Activated CD4-positive, alpha-beta T cell treated with anti-CD3 and anti-CD28 coated beads for 1 hour (primary cell): ENCODE data around the gene TAS2R7.
"Not testable (repeated sequence)": the region's sequence is repeated elsewhere in the genome, so short reads cannot be mapped to it uniquely, and the experiment has no call there.

Source experiments
- DNase-seq: peaks from one replicate; pipeline ENCODE4 v3.0.0-alpha.2; 2020

TAS2R7 gene

GRCh38 chr12:10802587-10802986, at the start of gene TAS2R7:
Gene TAS2R7 (minus strand): TSS chr12:10802627. CDS start chr12:10802570, 57 bp downstream.
- no peak for DNase-seq

- no peak for DNase-seq
Measured at GRCh38 chr12:10851243-10851858, 48.9 kb upstream of the TAS2R7 start.

DNA sequence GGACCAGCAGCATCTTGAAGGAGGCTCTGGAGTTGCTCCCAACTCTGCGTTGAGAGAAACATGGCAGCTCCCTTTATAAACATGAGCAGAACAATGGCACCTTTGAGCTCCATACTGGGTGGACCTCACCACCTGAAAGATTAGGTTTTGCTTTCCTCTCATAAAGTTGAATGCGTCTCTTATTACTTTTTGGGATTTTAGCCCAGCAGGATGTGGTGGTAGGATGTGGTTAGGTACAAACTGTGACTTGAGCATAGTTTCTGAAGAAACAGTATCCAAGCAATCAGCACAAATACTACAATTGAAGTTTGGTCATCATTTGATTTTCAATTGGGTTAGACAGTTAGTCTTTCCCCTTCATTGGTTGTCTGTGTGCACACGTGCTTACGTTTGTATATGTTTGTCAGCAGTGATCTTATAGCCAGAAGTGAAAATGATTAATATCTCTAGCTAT, 47.0 kb upstream of the TAS2R7 start, which contains the start of gene PRR4:
PRR4 (minus strand) TSS at position 51 of the 454 bp plus-strand sequence; CDS start at position 13, 38 bp downstream.
- DNase-seq, result no peak

- DNase-seq, result no peak
Measured at GRCh38 chr12:10847744-10848143, 45.3 kb upstream of the TAS2R7 start.

- DNase-seq, result no peak
Measured at GRCh38 chr12:10842862-10843261, 40.4 kb upstream of the TAS2R7 start.

GRCh38 chr12:10838461-10838860, 36.0 kb upstream of the TAS2R7 start:
- no peak for DNase-seq

DNA sequence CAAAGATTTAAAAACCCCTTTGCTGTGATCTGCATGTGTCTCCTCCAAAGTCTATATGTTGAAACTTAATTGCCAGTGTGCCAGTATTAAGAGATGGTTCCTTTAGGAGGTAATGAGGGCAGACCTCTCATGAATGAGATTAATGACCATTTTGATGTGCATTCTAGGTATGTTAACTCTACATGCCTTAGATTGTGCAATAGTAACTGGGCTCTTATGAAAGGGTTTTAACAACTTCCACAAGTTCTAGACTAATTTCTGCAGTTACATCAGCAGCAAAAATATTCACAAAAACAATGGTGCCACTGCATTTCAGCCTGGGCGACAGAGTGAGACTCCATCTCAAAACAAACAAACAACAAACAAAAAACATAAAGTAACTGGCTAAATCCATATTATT, 27.6 kb upstream of the TAS2R7 start:
- DNase-seq, result no peak

- DNase-seq, result no peak
Measured at GRCh38 chr12:10826258-10826657, 23.8 kb upstream of the TAS2R7 start, which contains the start of gene TAS2R10. Gene TAS2R10 (minus strand): TSS chr12:10826358. CDS start chr12:10826269, 89 bp downstream.

DNA sequence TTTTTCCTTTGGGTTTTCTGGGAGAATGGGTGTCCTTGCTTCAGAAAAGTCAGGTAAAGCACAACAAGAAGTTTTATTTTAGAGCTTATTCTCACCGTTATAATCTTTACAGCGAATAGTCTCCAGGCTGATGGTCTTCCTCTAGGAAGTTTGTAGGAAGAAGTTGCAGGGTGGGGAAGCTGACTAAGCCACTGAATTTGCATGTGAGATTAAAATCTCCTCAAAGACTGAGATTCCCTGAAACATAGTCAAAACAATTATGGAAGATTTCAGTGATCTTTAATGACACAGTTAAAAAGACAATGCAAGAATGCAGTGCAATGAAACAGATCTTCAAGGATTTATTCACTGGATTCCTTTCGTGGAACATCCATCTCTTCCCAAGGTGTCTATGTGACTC, 22.5 kb upstream of the TAS2R7 start:
- DNase-seq, result no peak

DNA sequence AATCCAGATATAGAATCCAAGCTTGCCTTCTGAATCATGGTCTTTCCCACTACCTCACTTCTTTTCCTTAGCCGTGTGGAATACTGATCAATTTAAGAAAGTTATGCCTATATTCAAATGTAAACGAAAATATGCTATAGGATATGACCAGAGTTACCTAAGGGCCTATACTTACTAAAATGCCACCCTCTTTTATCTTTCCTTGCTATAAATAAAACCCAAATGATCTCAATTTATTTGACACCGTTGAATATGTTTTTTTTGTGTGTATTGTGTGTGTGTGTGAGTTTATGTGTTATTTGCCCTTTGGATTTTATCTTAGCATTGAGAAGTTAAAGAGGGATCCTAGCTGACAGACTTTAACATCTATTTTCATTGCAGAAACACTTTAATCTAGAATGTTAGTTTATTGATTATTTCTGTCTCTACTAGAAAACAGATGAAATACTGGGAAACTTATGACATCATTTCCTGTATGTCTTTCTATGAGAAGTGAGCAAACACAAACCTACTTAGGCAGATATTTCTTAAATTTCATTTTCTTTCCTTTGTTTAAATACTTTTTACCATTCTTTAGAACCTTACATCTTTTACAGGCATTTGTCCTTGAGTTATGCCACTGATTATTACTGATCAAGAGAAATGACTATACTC, 9.6 kb upstream of the TAS2R7 start:
- DNase-seq, result no peak

DNA sequence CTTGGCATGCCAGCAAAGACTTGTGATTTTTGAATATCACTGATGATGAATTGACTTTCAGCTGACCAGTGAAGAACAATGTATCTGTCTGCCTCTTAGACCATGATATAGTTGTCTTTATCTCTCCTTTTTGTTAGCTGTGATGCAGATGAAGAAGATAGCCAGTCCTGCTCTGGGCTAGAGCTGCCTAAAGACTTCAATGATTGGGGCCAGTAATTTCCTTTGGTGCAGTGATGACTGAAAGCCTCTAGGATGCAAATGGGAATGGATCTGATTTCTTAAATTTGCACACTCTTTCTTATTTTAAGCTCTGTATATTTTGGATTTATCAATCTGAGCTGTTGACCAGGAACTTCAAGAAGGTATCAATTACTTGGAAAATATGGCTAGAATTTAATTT, 7.6 kb upstream of the TAS2R7 start, which contains the start of gene TAS2R9:
TAS2R9 (minus strand) TSS at position 101 of the 400 bp plus-strand sequence; CDS start at position 8, 93 bp downstream.
- DNase-seq, result no peak

GRCh38 chr12:10807186-10807585, 4.8 kb upstream of the TAS2R7 start, which contains the start of gene TAS2R8:
Gene TAS2R8 (minus strand): TSS chr12:10807286. CDS start chr12:10806980, 306 bp downstream.
- DNase-seq, result no peak

GRCh38 chr12:10801741-10802140, 686 bp downstream of the TAS2R7 start:
- no peak for DNase-seq

- no peak for DNase-seq
Measured at GRCh38 chr12:10794222-10794621, 8.2 kb downstream of the TAS2R7 start.

DNA sequence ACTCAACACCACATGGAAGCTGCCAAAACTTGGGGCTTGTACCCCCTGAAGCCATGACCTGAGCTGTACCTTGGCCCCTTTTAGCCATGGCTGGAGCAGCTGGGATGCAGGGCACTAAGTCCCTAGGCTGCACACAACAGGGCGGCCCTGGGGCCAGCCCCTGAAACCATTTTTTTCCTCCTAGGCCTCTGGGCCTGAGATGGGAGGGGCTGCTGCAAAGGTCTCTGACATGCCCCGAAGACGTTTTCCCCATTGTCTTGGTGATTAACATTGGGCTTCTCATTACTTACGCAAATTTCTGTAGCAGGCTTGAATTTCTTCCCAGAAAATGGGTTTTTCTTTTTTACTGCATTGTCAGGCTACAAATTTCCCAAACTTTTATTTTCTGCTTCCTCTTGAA, 10.7 kb downstream of the TAS2R7 start:
- not testable (repeated sequence) for DNase-seq

- no peak for DNase-seq
Measured at GRCh38 chr12:10783252-10783651, 19.2 kb downstream of the TAS2R7 start.

GRCh38 chr12:10779103-10779502, 23.3 kb downstream of the TAS2R7 start:
- no peak for DNase-seq

GRCh38 chr12:10771132-10771733, 31.2 kb downstream of the TAS2R7 start:
- no peak for DNase-seq

GRCh38 chr12:10759657-10760056, 42.8 kb downstream of the TAS2R7 start:
- no peak for DNase-seq

DNA sequence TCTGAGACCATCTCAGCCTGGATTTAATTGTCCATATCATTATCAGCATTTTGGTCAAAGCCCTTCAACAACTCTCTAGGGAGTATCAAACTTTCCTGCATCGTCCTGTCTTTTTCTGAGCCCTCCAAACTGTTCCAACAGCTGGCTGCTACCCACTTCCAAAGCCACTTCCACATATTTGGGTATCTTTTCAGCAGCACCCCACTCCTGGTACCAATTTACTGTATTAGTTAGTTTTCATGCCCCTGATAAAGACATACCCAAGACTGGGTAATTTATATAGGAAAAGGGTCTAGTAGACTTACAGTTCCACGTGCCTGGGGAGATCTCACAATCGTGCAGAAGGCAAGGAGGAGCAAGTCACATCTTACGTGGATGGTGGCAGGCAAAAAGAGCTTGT, 46.2 kb downstream of the TAS2R7 start:
- no peak for DNase-seq

DNA sequence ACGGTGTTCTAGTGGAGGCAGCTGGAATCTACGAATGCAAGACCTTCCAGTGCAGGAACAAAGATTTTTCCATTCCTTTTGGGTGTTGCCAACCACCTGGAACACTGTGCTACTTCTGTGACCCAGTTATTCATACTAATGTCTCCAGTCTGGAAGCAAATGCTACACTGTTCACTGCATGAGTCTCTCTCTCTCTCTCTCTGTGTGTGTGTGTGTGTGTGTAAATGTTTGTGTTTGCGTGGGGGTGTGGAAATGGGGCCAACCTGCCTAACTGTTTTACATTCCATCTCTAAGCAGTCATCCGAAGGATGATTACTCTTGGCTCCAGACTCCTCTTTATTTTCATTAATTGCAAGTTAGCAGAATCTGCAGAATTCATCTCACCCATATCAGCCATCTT, 49.4 kb downstream of the TAS2R7 start:
- no peak for DNase-seq
